KMS-11 (cell line): Measurements from ENCODE around the gene INPP5D.

Experiments
- H2AFZ ChIP-seq: fragments of 200-600 bp; sonication (generic); 2 replicates; pipeline ENCODE4 v1.6.1; 2016; ENCODE audit warnings: antibody characterized with exemption, mixed run types, low read depth
- H3K27ac ChIP-seq: fragments of 200-600 bp; sonication (generic); 2 replicates; pipeline ENCODE4 v1.6.1; 2016; ENCODE audit warnings: mild to moderate bottlenecking, mixed run types
- H3K27me3 ChIP-seq: fragments of 200-600 bp; sonication (generic); 2 replicates; pipeline ENCODE4 v1.6.1; 2017; ENCODE audit warnings: mild to moderate bottlenecking, low read depth, mixed run types, moderate library complexity; ENCODE audit not compliant: insufficient read depth
- H3K36me3 ChIP-seq: fragments of 200-600 bp; sonication (generic); 2 replicates; pipeline ENCODE4 v1.6.1; 2017; ENCODE audit warnings: mild to moderate bottlenecking, mixed run types; ENCODE audit not compliant: insufficient read depth
- H3K4me1 ChIP-seq: fragments of 200-600 bp; sonication (generic); 2 replicates; pipeline ENCODE4 v1.6.1; 2016; ENCODE audit warnings: mild to moderate bottlenecking, low read depth, mixed run types; ENCODE audit not compliant: poor library complexity, severe bottlenecking
- H3K4me2 ChIP-seq: fragments of 200-600 bp; sonication (generic); 2 replicates; pipeline ENCODE4 v1.7.0; 2016; ENCODE audit warnings: mild to moderate bottlenecking, mixed run types
- H3K4me3 ChIP-seq: fragments of 200-600 bp; sonication (generic); IDR thresholded peaks from 2 replicates; pipeline ENCODE4 v1.6.1; 2017; ENCODE audit warnings: low read depth, low read length, mixed read lengths; ENCODE audit not compliant: insufficient read depth
- H3K79me2 ChIP-seq: fragments of 200-600 bp; sonication (generic); 2 replicates; pipeline ENCODE4 v1.6.1; 2016; ENCODE audit warnings: low read depth, mixed run types; ENCODE audit not compliant: insufficient read depth
- H3K9ac ChIP-seq: fragments of 200-600 bp; sonication (generic); 2 replicates; pipeline ENCODE4 v1.6.1; 2016; ENCODE audit warnings: mild to moderate bottlenecking, mixed run types
- H4K20me1 ChIP-seq: fragments of 200-600 bp; sonication (generic); 2 replicates; pipeline ENCODE4 v1.6.1; 2016; ENCODE audit warnings: mild to moderate bottlenecking, mixed run types; ENCODE audit not compliant: insufficient read depth
- TF ChIP-seq, protein P1 (sequence below): fragments of 200-600 bp; sonication (generic); conservative IDR thresholded peaks from 2 replicates; pipeline ENCODE4 v1.6.1; 2017; ENCODE audit warnings: low read depth, mild to moderate bottlenecking, antibody characterized with exemption, low read length, moderate library complexity, mixed read lengths

The INPP5D gene

DNA sequence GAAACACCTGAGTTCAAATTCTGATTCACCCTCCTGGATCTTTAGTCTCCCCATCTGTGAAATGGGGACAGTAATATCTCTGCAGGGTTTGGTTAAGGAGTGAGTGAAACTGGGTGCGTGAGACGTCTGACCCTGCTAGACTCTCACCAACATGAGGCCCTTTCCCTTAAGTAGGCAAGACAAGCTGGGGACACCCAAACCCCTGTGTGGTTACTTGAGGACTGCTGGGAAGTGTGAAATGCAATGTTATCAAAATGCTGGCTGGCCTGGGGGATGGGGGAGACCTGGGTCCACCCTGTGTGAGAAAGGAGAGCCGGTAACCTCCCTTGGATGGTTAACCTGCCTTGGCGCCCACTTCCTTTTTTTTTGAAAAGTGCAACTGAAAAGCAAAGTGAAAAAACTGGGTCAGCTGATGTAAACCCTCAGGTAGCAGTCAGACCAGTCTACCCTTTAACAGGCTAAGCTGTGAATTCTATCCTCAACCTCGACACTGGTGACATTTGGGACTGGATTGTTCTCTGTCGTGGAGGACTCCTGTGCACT is 82.3 kb downstream of the INPP5D start:
- Histone ChIP-seq H3K79me2 (no peaks in the 10 kb centered on the region), H3K4me2 (no peak overlapping the region), H2AFZ (no peak overlapping the region), H3K4me3 (no peak overlapping the region), H4K20me1 (no peaks in the 10 kb centered on the region), H3K36me3 (no peaks in the 10 kb centered on the region), H3K4me1 (peaks cover 14% of the 10 kb centered on the region), H3K27ac (no peak overlapping the region), H3K9ac (no peak overlapping the region), H3K27me3 (no peaks in the 10 kb centered on the region)
- TF ChIP-seq, protein P1, sequence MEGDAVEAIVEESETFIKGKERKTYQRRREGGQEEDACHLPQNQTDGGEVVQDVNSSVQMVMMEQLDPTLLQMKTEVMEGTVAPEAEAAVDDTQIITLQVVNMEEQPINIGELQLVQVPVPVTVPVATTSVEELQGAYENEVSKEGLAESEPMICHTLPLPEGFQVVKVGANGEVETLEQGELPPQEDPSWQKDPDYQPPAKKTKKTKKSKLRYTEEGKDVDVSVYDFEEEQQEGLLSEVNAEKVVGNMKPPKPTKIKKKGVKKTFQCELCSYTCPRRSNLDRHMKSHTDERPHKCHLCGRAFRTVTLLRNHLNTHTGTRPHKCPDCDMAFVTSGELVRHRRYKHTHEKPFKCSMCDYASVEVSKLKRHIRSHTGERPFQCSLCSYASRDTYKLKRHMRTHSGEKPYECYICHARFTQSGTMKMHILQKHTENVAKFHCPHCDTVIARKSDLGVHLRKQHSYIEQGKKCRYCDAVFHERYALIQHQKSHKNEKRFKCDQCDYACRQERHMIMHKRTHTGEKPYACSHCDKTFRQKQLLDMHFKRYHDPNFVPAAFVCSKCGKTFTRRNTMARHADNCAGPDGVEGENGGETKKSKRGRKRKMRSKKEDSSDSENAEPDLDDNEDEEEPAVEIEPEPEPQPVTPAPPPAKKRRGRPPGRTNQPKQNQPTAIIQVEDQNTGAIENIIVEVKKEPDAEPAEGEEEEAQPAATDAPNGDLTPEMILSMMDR: no peak

DNA sequence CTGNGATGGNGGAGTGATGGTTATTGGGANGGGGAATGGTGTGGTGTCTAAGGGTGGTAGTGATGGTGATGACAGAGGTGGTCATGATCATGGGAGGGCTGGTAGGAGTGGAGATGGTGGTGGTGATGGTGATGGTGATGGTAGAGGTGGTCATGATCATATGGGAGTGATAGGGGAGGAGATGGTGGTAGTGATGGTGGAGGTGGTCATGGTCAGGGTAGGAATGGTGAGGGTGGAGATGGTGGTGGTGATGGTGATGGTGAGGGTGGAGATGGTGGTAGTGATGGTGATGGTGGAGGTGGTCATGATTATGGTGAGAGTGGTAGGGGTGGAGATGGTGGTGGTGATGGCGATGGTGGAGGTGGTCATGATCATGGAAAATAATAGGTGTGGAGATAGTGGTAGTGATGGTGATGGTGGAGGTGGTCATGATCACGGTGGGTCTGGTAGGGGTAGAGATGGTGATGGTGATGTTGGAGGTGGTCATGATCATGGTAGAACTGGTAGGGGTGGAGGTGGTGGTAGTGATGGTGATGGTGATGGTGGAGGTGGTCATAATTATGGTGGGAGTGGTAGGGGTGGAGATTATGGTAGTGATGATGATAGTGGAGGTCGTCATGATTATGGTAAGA is 83.7 kb downstream of the INPP5D start:
- Histone ChIP-seq H3K4me2 (no peak overlapping the region), H3K27ac (no peak overlapping the region), H3K4me1 (peaks cover 14% of the 10 kb centered on the region), H2AFZ (no peak overlapping the region), H3K36me3 (no peaks in the 10 kb centered on the region), H4K20me1 (no peaks in the 10 kb centered on the region), H3K4me3 (no peak overlapping the region), H3K79me2 (no peaks in the 10 kb centered on the region), H3K27me3 (no peaks in the 10 kb centered on the region), H3K9ac (no peak overlapping the region)
- TF ChIP-seq, protein P1: no peak

DNA sequence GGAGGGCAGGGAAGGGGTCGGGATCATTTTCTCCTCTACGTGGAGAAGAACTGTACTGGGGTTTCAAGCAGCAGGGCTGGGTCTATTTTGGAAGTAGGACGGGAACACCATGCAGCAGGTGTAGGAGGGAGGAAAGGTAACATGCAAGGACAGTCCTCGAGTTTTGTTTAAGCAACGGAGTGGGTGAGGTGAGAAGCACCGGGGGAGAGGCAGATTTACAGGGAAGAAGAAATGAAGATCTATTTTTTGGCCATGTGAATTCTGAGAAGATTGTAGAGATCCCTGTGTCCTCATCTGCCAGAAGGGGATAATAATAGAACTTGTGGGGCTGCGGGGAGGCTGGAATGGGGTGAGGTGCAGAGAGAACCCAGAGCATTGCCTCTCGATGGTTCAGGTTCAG is 85.6 kb downstream of the INPP5D start:
- TF ChIP-seq, protein P1: no peak
- no peak overlapping the region for H3K4me2 ChIP-seq
- H2AFZ ChIP-seq: no peak overlapping the region
- H3K27ac ChIP-seq: no peak overlapping the region
- H3K36me3 ChIP-seq: no peaks in the 10 kb centered on the region
- H3K4me1 ChIP-seq: peaks cover 14% of the 10 kb centered on the region
- no peaks in the 10 kb centered on the region for H4K20me1 ChIP-seq
- H3K79me2 ChIP-seq: no peaks in the 10 kb centered on the region
- no peak overlapping the region for H3K4me3 ChIP-seq
- H3K9ac ChIP-seq: no peak overlapping the region
- H3K27me3 ChIP-seq: no peaks in the 10 kb centered on the region

DNA sequence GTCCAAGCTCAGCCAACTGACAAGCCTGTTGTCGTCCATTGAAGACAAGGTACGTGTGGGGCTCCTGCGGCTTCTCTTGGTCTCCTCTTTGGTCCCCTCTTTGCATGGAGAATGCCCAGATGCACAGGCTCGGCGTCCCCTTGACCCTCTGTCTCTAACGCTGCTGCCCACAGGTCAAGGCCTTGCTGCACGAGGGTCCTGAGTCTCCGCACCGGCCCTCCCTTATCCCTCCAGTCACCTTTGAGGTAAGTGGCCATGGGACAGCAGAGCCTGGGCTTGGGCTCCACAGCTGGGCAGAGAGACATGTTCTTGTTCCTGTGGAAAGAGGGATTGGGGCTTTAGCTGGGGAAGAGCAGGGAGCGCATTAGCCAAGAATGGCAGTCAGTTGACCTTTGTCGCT is 86.1 kb downstream of the INPP5D start:
- Histone ChIP-seq H3K36me3 (no peaks in the 10 kb centered on the region), H2AFZ (no peak overlapping the region), H4K20me1 (no peaks in the 10 kb centered on the region), H3K4me2 (no peak overlapping the region), H3K27me3 (no peaks in the 10 kb centered on the region), H3K27ac (no peak overlapping the region), H3K9ac (no peak overlapping the region), H3K4me3 (no peak overlapping the region), H3K79me2 (no peaks in the 10 kb centered on the region), H3K4me1 (peaks cover 14% of the 10 kb centered on the region)
- TF ChIP-seq, protein P1: no peak
